Endothelial cell of umbilical vein (primary cell): ENCODE results near the gene CAPN2. TPM values are rescaled to one million over a fixed set of nuclear protein-coding genes. Genes with fewer than 3 reads are reported as not detected.

Source experiments
- BruUV-seq: library from RNA; stranded (reverse); fragments of 400-500 nt; replicated peaks from 2 replicates; lab custom pipeline; 2021; lab: Mats Ljungman, UMichigan
- CTCF ChIA-PET: fragments of 300-600, 350-600 bp; sonication (Branson Sonifier 250); formaldehyde crosslinking; loops from one replicate; lab custom pipeline; 2021; ENCODE audit warnings: antibody characterized with exemption, inconsistent platforms; lab: Charles Lee
- POLR2A ChIA-PET: fragments of 300-600, 350-600 bp; sonication (Branson Sonifier 250); formaldehyde crosslinking; loops from one replicate; lab custom pipeline; 2021; ENCODE audit warnings: antibody characterized with exemption, inconsistent platforms; lab: Charles Lee
- DNase-seq: peaks from one replicate; pipeline ENCODE4 v3.0.0-alpha.2; 2011; ENCODE audit warnings: low read depth, low spot score
- FAIRE-seq: peaks from 2 replicates; lab custom pipeline; 2011; peaks lifted over from hg19 to GRCh38; lab: Jason Lieb, UNC
- H2AFZ ChIP-seq: 2 replicates; pipeline ENCODE4 v1.6.0; 2012; ENCODE audit warnings: low read depth, low read length, control low read depth, inconsistent platforms
- H3K27ac ChIP-seq: 2 replicates; pipeline ENCODE4 v1.5.1; 2011; ENCODE audit warnings: low read depth, mild to moderate bottlenecking, control low read depth, low read length, moderate library complexity; ENCODE audit not compliant: insufficient read depth
- H3K27me3 ChIP-seq, 2 experiments: 2 replicates each; pipeline versions ENCODE4 v1.6.0 to v1.6.1; 2011; ENCODE audit warnings: low read length in 2 of 2, mixed read lengths in 1 of 2; ENCODE audit not compliant: control insufficient read depth in 2 of 2, insufficient read depth in 2 of 2
- H3K36me3 ChIP-seq, 2 experiments: 2 replicates in 1 of 2; 3 replicates in 1 of 2; pipeline ENCODE4 v1.5.1; 2011; ENCODE audit warnings: low read length in 2 of 2, mild to moderate bottlenecking in 1 of 2, moderate library complexity in 1 of 2; ENCODE audit not compliant: control insufficient read depth in 2 of 2, insufficient read depth in 2 of 2; ENCODE audit errors: extremely low read depth in 1 of 2
- H3K4me1 ChIP-seq: 3 replicates; pipeline ENCODE4 v1.5.1; 2011; ENCODE audit warnings: mild to moderate bottlenecking, low read length; ENCODE audit not compliant: control insufficient read depth, insufficient read depth; ENCODE audit errors: extremely low read depth
- H3K4me2 ChIP-seq: 2 replicates; pipeline ENCODE4 v1.6.1; 2011; ENCODE audit warnings: low read length, control low read depth, mixed read lengths; ENCODE audit not compliant: insufficient read depth
- H3K4me3 ChIP-seq, 3 experiments: fragments of 200-600 bp in 1 of 3; sonication (generic), shearing (Covaris generic) in 1 of 3; replicated peaks in 1 of 3; 2 replicates each; pipeline ENCODE4 v1.5.1; 2011 to 2016; ENCODE audit warnings: control low read depth in 3 of 3, low read length in 3 of 3, mild to moderate bottlenecking in 2 of 3, inconsistent platforms in 1 of 3, low read depth in 1 of 3, moderate library complexity in 1 of 3; ENCODE audit not compliant: insufficient read depth in 1 of 3
- H3K79me2 ChIP-seq: 2 replicates; pipeline ENCODE4 v1.6.0; 2012; ENCODE audit warnings: low read length, inconsistent platforms; ENCODE audit not compliant: control insufficient read depth, insufficient read depth
- H3K9ac ChIP-seq: replicated peaks from 2 replicates; pipeline ENCODE3; 2011; ENCODE audit warnings: low read length, control low read depth; ENCODE audit not compliant: insufficient read depth; ENCODE audit errors: extremely low read depth
- H3K9me1 ChIP-seq: replicated peaks from 3 replicates; pipeline ENCODE4 v1.6.0; 2011; ENCODE audit warnings: mild to moderate bottlenecking, low read length; ENCODE audit not compliant: control insufficient read depth, insufficient read depth; ENCODE audit errors: extremely low read depth
- H3K9me3 ChIP-seq: replicated peaks from 2 replicates; pipeline ENCODE4 v1.5.1; 2012; ENCODE audit warnings: low read length, inconsistent platforms; ENCODE audit not compliant: control insufficient read depth, insufficient read depth
- H4K20me1 ChIP-seq: replicated peaks from 2 replicates; pipeline ENCODE3; 2011; ENCODE audit warnings: mild to moderate bottlenecking, low read length; ENCODE audit not compliant: control insufficient read depth, insufficient read depth; ENCODE audit errors: extremely low read depth
- EZH2 ChIP-seq: IDR thresholded peaks from 2 replicates; pipeline ENCODE4 v1.6.1; 2012; ENCODE audit warnings: borderline replicate concordance, low read depth, mild to moderate bottlenecking, moderate library complexity, low read length, inconsistent platforms; ENCODE audit not compliant: severe bottlenecking
- FOS ChIP-seq: IDR thresholded peaks from 2 replicates; pipeline ENCODE4 v1.6.1; 2011; ENCODE audit warnings: mild to moderate bottlenecking, low read length, moderate library complexity, borderline replicate concordance; ENCODE audit not compliant: insufficient read depth
- GATA2 ChIP-seq: IDR thresholded peaks from 2 replicates; pipeline ENCODE4 v1.7.0; 2011; ENCODE audit warnings: low read depth, mild to moderate bottlenecking, moderate library complexity, mixed read lengths, low read length; ENCODE audit not compliant: insufficient read length, insufficient read depth
- JUN ChIP-seq: IDR thresholded peaks from 2 replicates; pipeline ENCODE4 v1.6.1; 2011; ENCODE audit warnings: borderline replicate concordance, low read depth; ENCODE audit not compliant: insufficient read length, insufficient read depth
- MYC ChIP-seq: IDR thresholded peaks from one replicate; pipeline ENCODE4 v1.6.1; 2011; ENCODE audit warnings: mild to moderate bottlenecking, low read depth, low read length
- POLR2A ChIP-seq: IDR thresholded peaks from 2 replicates; pipeline ENCODE4 v1.6.1; 2012; ENCODE audit warnings: low read depth, mild to moderate bottlenecking, control low read depth, low read length
- POLR2AphosphoS5 ChIP-seq: IDR thresholded peaks from 2 replicates; pipeline ENCODE4 v1.6.1; 2012; ENCODE audit warnings: low read depth, mild to moderate bottlenecking, control low read depth, low read length, moderate library complexity; ENCODE audit not compliant: insufficient read depth
- dilution Hi-C: fragments of 300-500 bp; cut with MboI; formaldehyde crosslinking; loops from one replicate; pipeline ENCODE4 v1.15.0; 2019; ENCODE audit warnings: low sequenced_read_pairs; ENCODE audit not compliant: extremely low pct_ligation_motif_present
- intact Hi-C: fragments of 100-400 bp; cut with micrococcal nuclease; formaldehyde crosslinking; loops from one replicate; pipeline ENCODE4 v1.10.0; 2022
- polyA plus RNA-seq, 4 experiments: library from polyadenylated mRNA; depleted of rRNA in 3 of 4; stranded (reverse) in 3 of 4; unstranded in 1 of 4; fragments of >200 nt; gene quantifications; 2 replicates each; pipeline versions ENCODE4 v1.2.1 to v1.2.3, GENCODE V29; 2011 to 2012; ENCODE audit warnings: missing spikeins in 1 of 4
- total RNA-seq: library from RNA; stranded (reverse); gene quantifications from 2 replicates; pipeline ENCODE4 v1.2.3, GENCODE V29; 2021
- TF ChIP-seq, protein P1 (sequence below): IDR thresholded peaks from 2 replicates; pipeline ENCODE4 v1.6.1; 2011; ENCODE audit not compliant: insufficient read depth, insufficient read length

The CAPN2 gene
- total and polyA plus RNA-seq, 2 donors (not counting 3 experiments of a cell fraction or from before 2014, with no cell fraction given) = 110 to 420 TPM

- Histone ChIP-seq H3K27ac (no peak overlapping the region), H3K27me3 (no peaks in the 10 kb centered on the region), H3K9me1 (no peaks in the 10 kb centered on the region), H3K79me2 (peaks cover 57% of the 10 kb centered on the region), H3K36me3 (peaks cover 0 to 2% of the 10 kb centered on the region in 2 experiments), H4K20me1 (peaks cover 6% of the 10 kb centered on the region), H3K4me1 (peaks cover 9% of the 10 kb centered on the region), H3K9me3 (no peaks in the 10 kb centered on the region), H3K4me2 (no peak overlapping the region), H3K4me3 (no peak overlapping the region), H2AFZ (no peak overlapping the region), H3K9ac (no peak overlapping the region)
- no TSS peak for BruUV-seq
- DNase-seq = no peak
- no peak for FAIRE-seq
- dilution Hi-C loops = no loop called here
- POLR2A ChIA-PET = no interaction called here
- CTCF ChIA-PET = interaction anchor here (0.7 to 2.9 kb wide), 2 partner anchors 9 to 26 kb away, joined by 3 to 19 read pairs; no protein-coding TSS in a partner anchor
- intact Hi-C loops = no loop called here
- no peak for TF ChIP-seq MYC
- TF ChIP-seq GATA2 = no peak
- no peak for TF ChIP-seq EZH2
- no peak for TF ChIP-seq POLR2A
- no peak for TF ChIP-seq JUN
- TF ChIP-seq, protein P1, sequence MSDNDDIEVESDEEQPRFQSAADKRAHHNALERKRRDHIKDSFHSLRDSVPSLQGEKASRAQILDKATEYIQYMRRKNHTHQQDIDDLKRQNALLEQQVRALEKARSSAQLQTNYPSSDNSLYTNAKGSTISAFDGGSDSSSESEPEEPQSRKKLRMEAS = no peak
Measured at GRCh38 chr1:223820515-223820858, 108.1 kb downstream of the CAPN2 start.

GRCh38 chr1:223820971-223821370, 108.6 kb downstream of the CAPN2 start:
- dilution Hi-C loops (no loop called here), intact Hi-C loops (no loop called here)
- DNase-seq (no peak), FAIRE-seq (no peak)
- Histone ChIP-seq H4K20me1 (peaks cover 6% of the 10 kb centered on the region), H3K79me2 (peaks cover 57% of the 10 kb centered on the region), H3K9me1 (no peaks in the 10 kb centered on the region), H3K9ac (no peak overlapping the region), H3K27ac (no peak overlapping the region), H2AFZ (no peak overlapping the region), H3K4me1 (peaks cover 12% of the 10 kb centered on the region), H3K4me2 (no peak overlapping the region), H3K36me3 (peaks cover 0 to 2% of the 10 kb centered on the region in 2 experiments), H3K9me3 (no peaks in the 10 kb centered on the region), H3K4me3 (no peak overlapping the region), H3K27me3 (no peaks in the 10 kb centered on the region)
- no peak for TF ChIP-seq POLR2AphosphoS5
- TF ChIP-seq GATA2 = no peak
- no peak for TF ChIP-seq FOS
- TF ChIP-seq JUN = no peak
- TF ChIP-seq EZH2 = no peak
- no TSS peak for BruUV-seq
- POLR2A ChIA-PET = no interaction called here
- CTCF ChIA-PET = interaction anchor here (0.7 to 2.9 kb wide), 2 partner anchors 10 to 25 kb away, joined by 3 to 19 read pairs; no protein-coding TSS in a partner anchor
